Measurements from ENCODE around the gene PGS1.

The PGS1 gene

DNA sequence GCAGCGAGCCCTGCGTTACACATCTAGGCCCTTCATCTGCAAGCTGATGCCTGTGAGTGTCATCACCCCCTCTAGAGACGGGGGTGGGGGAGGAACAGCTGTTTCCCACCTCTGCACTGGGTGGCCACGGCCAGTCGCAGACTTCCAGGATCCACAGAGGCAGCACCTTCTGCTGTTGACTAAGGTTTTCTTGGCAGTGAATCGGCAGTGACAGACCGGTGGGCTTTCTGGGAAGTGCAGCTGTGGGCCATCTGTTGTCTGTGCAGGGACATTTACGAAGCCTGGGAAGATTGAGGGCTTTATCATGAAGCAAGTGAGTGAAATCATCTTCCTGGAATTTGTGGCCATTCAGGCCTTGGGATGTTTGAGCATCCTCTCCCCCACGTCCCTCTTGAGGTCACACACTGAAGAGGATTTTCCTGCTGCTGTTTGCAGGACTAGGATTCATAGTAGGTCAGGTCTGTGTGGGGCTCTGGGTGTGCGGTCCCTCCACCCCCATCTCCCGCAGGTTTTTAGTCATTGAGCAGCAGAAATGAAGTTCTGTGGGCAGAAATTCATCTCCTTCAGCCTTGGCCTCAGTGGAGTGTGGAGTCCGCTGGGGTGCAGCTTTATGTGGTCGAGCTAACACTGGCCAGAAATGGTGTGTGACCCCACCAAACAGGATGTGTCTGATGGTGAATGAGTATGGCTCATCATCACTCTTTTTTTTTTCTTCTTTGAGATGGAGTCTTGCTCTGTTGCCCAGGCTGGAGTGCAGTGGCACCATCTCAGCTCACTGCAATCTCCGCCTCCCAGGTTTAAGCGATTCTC, 12.0 kb downstream of the PGS1 start:
- peaks cover 16% of the 10 kb centered on the region for H4K20me1 ChIP-seq (ENCODE audit: insufficient read depth)
- no peak overlapping the region for H3K27ac ChIP-seq
- H3K36me3 ChIP-seq (ENCODE audit: insufficient read depth), result no peaks in the 10 kb centered on the region

DNA sequence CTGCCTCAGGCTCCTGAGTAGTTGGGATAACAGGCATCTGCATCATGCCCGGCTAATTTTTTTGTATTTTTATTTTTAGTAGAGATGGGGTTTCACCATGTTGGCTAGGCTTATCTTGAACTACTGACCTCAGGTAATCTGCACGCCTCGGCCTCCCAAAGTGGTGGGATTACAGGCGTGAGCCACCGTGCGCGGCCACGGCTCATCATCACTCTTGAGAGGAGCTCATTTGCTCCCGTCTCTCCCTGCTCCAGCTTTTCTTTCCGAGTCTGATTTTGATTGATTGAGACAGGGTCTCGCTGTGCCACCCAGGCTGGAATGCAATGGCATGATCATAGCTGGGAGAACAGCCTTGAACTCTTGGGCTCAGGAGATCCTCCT, 12.6 kb downstream of the PGS1 start:
- Histone ChIP-seq H4K20me1 (ENCODE audit: insufficient read depth) (peaks cover 11% of the 10 kb centered on the region), H3K27me3 (ENCODE audit: insufficient read depth, low read depth) (no peaks in the 10 kb centered on the region), H3K9ac (no peak overlapping the region), H3K4me3 (IDR thresholded peaks at IDR 0.05; ENCODE audit: insufficient read depth, low read depth, low read length) (no peak overlapping the region), H3K36me3 (ENCODE audit: insufficient read depth) (no peaks in the 10 kb centered on the region; the same call in 1 of the 2 replicates), H2AFZ (ENCODE audit: low read depth) (no peak overlapping the region), H3K27ac (no peak overlapping the region), H3K4me1 (ENCODE audit: low read depth, poor library complexity, severe bottlenecking) (peaks cover 12% of the 10 kb centered on the region), H3K79me2 (ENCODE audit: insufficient read depth, low read depth) (peaks cover 73% of the 10 kb centered on the region), H3K4me2 (no peak overlapping the region)
- TF ChIP-seq, protein P1, sequence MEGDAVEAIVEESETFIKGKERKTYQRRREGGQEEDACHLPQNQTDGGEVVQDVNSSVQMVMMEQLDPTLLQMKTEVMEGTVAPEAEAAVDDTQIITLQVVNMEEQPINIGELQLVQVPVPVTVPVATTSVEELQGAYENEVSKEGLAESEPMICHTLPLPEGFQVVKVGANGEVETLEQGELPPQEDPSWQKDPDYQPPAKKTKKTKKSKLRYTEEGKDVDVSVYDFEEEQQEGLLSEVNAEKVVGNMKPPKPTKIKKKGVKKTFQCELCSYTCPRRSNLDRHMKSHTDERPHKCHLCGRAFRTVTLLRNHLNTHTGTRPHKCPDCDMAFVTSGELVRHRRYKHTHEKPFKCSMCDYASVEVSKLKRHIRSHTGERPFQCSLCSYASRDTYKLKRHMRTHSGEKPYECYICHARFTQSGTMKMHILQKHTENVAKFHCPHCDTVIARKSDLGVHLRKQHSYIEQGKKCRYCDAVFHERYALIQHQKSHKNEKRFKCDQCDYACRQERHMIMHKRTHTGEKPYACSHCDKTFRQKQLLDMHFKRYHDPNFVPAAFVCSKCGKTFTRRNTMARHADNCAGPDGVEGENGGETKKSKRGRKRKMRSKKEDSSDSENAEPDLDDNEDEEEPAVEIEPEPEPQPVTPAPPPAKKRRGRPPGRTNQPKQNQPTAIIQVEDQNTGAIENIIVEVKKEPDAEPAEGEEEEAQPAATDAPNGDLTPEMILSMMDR (conservative IDR thresholded peaks at IDR 0.05; ENCODE audit: low read depth, low read length), result no peak

More for the DNA sequence above, 12.0 kb downstream of the PGS1 start:
- H3K4me2 ChIP-seq, result no peak overlapping the region
- TF ChIP-seq, protein P1 (conservative IDR thresholded peaks at IDR 0.05; ENCODE audit: low read depth, low read length), result no peak
- no peaks in the 10 kb centered on the region for H3K27me3 ChIP-seq (ENCODE audit: insufficient read depth, low read depth)
- H3K4me3 ChIP-seq (IDR thresholded peaks at IDR 0.05; ENCODE audit: insufficient read depth, low read depth, low read length), result no peak overlapping the region
- peaks cover 18% of the 10 kb centered on the region for H3K4me1 ChIP-seq (ENCODE audit: low read depth, poor library complexity, severe bottlenecking)
- H3K9ac ChIP-seq, result no peak overlapping the region
- peaks cover 73% of the 10 kb centered on the region for H3K79me2 ChIP-seq (ENCODE audit: insufficient read depth, low read depth)
- H2AFZ ChIP-seq (ENCODE audit: low read depth), result no peak overlapping the region

DNA sequence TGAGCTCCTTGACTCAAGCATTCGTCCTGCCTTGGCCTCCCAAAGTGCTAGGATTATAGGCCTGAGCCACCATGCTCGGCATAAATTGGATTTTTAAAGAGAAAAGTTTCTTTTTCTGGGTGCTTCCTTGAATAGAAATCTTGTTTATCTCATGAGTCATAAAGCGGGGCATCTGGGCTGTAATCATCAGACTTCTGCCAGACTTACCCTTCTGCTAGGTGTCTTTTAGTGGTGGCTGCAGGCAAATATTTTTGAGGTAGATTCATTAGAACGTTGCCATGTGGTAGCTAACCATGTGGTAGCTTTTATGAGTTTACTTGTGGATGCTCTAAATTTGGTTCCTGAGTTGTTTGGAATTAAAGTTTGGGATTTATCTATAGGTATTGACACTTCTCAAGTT, 13.4 kb downstream of the PGS1 start:
- Histone ChIP-seq H2AFZ (ENCODE audit: low read depth) (no peak overlapping the region), H3K4me2 (no peak overlapping the region), H3K4me1 (ENCODE audit: low read depth, poor library complexity, severe bottlenecking) (peaks cover 4% of the 10 kb centered on the region), H3K27ac (no peak overlapping the region), H3K79me2 (ENCODE audit: insufficient read depth, low read depth) (peaks cover 66% of the 10 kb centered on the region), H3K27me3 (ENCODE audit: insufficient read depth, low read depth) (no peaks in the 10 kb centered on the region), H4K20me1 (ENCODE audit: insufficient read depth) (peaks cover 4% of the 10 kb centered on the region; the same call in 1 of the 2 replicates), H3K9ac (no peak overlapping the region), H3K36me3 (ENCODE audit: insufficient read depth) (peaks cover 2% of the 10 kb centered on the region; the same call in 1 of the 2 replicates), H3K4me3 (IDR thresholded peaks at IDR 0.05; ENCODE audit: insufficient read depth, low read depth, low read length) (no peak overlapping the region)
- TF ChIP-seq, protein P1 (conservative IDR thresholded peaks at IDR 0.05; ENCODE audit: low read depth, low read length), result no peak

DNA sequence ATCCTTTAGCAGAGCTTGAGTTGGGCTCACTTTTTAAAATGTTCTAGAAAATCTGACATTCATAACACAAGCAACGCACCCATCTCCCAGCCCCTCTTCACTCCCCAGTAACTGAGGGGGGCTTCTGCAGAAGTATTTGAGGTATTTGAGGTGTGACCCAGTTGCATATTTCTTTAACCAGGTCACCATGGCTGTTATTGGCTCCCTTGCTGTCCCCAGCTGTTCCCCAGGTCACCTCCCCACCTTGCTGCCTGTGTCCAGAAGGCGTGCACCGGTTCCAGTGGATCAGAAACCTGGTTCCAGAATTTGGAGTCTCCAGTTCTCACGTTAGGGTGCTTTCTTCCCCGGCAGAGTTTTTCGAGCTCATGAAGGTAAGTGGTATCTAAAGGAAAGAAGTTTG, 13.8 kb downstream of the PGS1 start:
- Histone ChIP-seq H3K4me3 (IDR thresholded peaks at IDR 0.05; ENCODE audit: insufficient read depth, low read depth, low read length) (no peak overlapping the region), H4K20me1 (ENCODE audit: insufficient read depth) (peaks cover 4% of the 10 kb centered on the region; the same call in 1 of the 2 replicates), H3K79me2 (ENCODE audit: insufficient read depth, low read depth) (peaks cover 62% of the 10 kb centered on the region), H3K27ac (no peak overlapping the region), H2AFZ (ENCODE audit: low read depth) (no peak overlapping the region), H3K9ac (no peak overlapping the region), H3K36me3 (ENCODE audit: insufficient read depth) (peaks cover 4% of the 10 kb centered on the region; the same call in 1 of the 2 replicates), H3K4me2 (no peak overlapping the region), H3K4me1 (ENCODE audit: low read depth, poor library complexity, severe bottlenecking) (no peaks in the 10 kb centered on the region), H3K27me3 (ENCODE audit: insufficient read depth, low read depth) (no peaks in the 10 kb centered on the region)
- TF ChIP-seq, protein P1 (conservative IDR thresholded peaks at IDR 0.05; ENCODE audit: low read depth, low read length), result no peak
